PC-3 (cell line): Measurements from ENCODE around the gene COPS2. TPM values are rescaled to one million over a fixed set of nuclear protein-coding genes. Genes with fewer than 3 reads are reported as not detected.

Source experiments
- ATAC-seq: fragments of 200-7000 bp; cut with Tn5 transposase; 2 replicates; pipeline ENCODE4 v1.9.1; 2020; ENCODE audit warnings: mild to moderate bottlenecking, moderate library complexity
- BruUV-seq: library from RNA; stranded (reverse); fragments of 400-500 nt; replicated peaks from 2 replicates; lab custom pipeline; 2021; lab: Mats Ljungman, UMichigan
- CTCF ChIA-PET: fragments of 300-600 bp; sonication (Branson Sonifier 250); formaldehyde crosslinking; loops from one replicate; lab custom pipeline; 2022; ENCODE audit warnings: antibody characterized with exemption; lab: Charles Lee
- POLR2A ChIA-PET: fragments of 300-600 bp; sonication (Branson Sonifier 250); formaldehyde crosslinking; loops from one replicate; lab custom pipeline; 2022; ENCODE audit warnings: antibody characterized with exemption; ENCODE audit not compliant: unreplicated experiment; lab: Charles Lee
- DNase-seq: peaks from one replicate; pipeline ENCODE4 v3.0.0-alpha.2; 2015
- H2AFZ ChIP-seq: fragments of 300-600 bp; sonication (generic); 2 replicates; pipeline ENCODE4 v1.6.0; 2016; ENCODE audit warnings: antibody characterized with exemption, low read length
- H3F3A ChIP-seq: fragments of 300-600 bp; sonication (generic); one replicate; pipeline ENCODE4 v1.6.0; 2017; ENCODE audit warnings: antibody characterized with exemption, low read length, control low read depth, mild to moderate bottlenecking; ENCODE audit not compliant: unreplicated experiment
- H3K27ac ChIP-seq: fragments of 300-600 bp; sonication (generic); 2 replicates; pipeline ENCODE4 v1.5.1; 2016; ENCODE audit warnings: mild to moderate bottlenecking, low read length
- H3K27me3 ChIP-seq: fragments of 300-600 bp; sonication (generic); 2 replicates; pipeline ENCODE4 v1.6.1; 2016; ENCODE audit warnings: low read length, mixed read lengths
- H3K36me3 ChIP-seq: fragments of 300-600 bp; sonication (generic); 2 replicates; pipeline ENCODE4 v1.6.1; 2016; ENCODE audit warnings: low read depth, mixed run types, low read length, mixed read lengths
- H3K4me1 ChIP-seq: fragments of 300-600 bp; sonication (generic); 2 replicates; pipeline ENCODE4 v1.5.1; 2016; ENCODE audit warnings: low read length; ENCODE audit not compliant: insufficient read depth
- H3K4me2 ChIP-seq: fragments of 300-600 bp; sonication (generic); 2 replicates; pipeline ENCODE4 v1.6.0; 2016; ENCODE audit warnings: low read length
- H3K4me3 ChIP-seq: fragments of 300-600 bp; sonication (generic); 2 replicates; pipeline ENCODE4 v1.5.1; 2016; ENCODE audit warnings: mild to moderate bottlenecking, low read length, mixed read lengths
- H3K79me2 ChIP-seq: fragments of 300-600 bp; sonication (generic); 2 replicates; pipeline ENCODE4 v1.6.1; 2017; ENCODE audit warnings: low read length, mixed read lengths
- H3K9ac ChIP-seq: fragments of 300-600 bp; sonication (generic); 2 replicates; pipeline ENCODE4 v1.6.0; 2016; ENCODE audit warnings: mild to moderate bottlenecking, low read length
- H3K9me2 ChIP-seq: fragments of 300-600 bp; sonication (generic); replicated peaks from 2 replicates; pipeline ENCODE4 v1.6.1; 2016; ENCODE audit warnings: mixed run types, low read length, mixed read lengths
- H3K9me3 ChIP-seq: fragments of 300-600 bp; sonication (generic); 2 replicates; pipeline ENCODE4 v1.6.1; 2016; ENCODE audit warnings: low read length, mixed read lengths
- H4K20me1 ChIP-seq: fragments of 300-600 bp; sonication (generic); 2 replicates; pipeline ENCODE4 v1.6.1; 2016; ENCODE audit warnings: low read length, mixed read lengths
- EZH2 ChIP-seq: fragments of 300-600 bp; sonication (generic); IDR thresholded peaks from one replicate; pipeline ENCODE4 v1.6.1; 2017; ENCODE audit warnings: antibody characterized with exemption, mild to moderate bottlenecking, low read length; ENCODE audit not compliant: unreplicated experiment
- EZH2phosphoT487 ChIP-seq: fragments of 300-600 bp; sonication (generic); IDR thresholded peaks from 2 replicates; pipeline ENCODE4 v1.6.1; 2018; ENCODE audit warnings: mild to moderate bottlenecking, antibody characterized with exemption, low read length, borderline replicate concordance
- intact Hi-C: fragments of 100-400 bp; cut with micrococcal nuclease; formaldehyde crosslinking; loops from 2 replicates; pipeline ENCODE4 v1.9.0; 2023
- total RNA-seq: library from RNA; depleted of rRNA; stranded (reverse); fragments of >200 nt; gene quantifications from 2 replicates; pipeline ENCODE4 v1.2.3, GENCODE V29; 2014
- TF ChIP-seq, protein P1 (sequence below): fragments of 300-600 bp; sonication (generic); conservative IDR thresholded peaks from 2 replicates; pipeline ENCODE4 v1.5.1; 2017; ENCODE audit warnings: antibody characterized with exemption, low read depth, mild to moderate bottlenecking, low read length

The COPS2 gene
- total RNA-seq, 1 experiment from 2014 or later = 30.4 TPM

DNA sequence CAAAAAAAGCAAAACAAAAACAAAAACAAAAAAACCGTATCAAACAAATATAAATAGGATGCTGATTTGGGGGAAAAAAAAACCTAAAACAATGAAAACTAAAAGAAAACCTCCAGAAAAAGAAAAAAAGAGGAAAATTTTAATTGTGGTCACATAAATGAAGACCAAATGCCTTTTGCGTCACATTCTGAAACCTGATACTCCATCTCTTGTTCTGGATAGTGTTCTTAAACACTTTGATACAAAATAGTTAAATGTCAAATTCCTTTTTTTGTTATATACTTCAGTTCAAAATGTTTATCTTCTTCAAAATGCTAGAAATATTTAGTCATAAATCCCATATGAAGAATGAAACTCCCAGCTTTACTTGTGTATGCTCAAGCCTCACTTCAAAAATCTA, 31.0 kb downstream of the COPS2 start:
- Histone ChIP-seq H3K27ac (no peak overlapping the region), H3K9me2 (no peaks in the 10 kb centered on the region), H2AFZ (no peak overlapping the region), H3K4me3 (no peak overlapping the region), H3K4me1 (no peaks in the 10 kb centered on the region), H4K20me1 (0 out of 2 replicates have a peak, but pooled peaks cover 6% of the 10 kb centered on the region), H3K9me3 (no peaks in the 10 kb centered on the region), H3K27me3 (no peaks in the 10 kb centered on the region), H3K79me2 (no peaks in the 10 kb centered on the region), H3F3A (no peaks in the 10 kb centered on the region), H3K36me3 (peaks cover 28% of the 10 kb centered on the region), H3K9ac (no peak overlapping the region), H3K4me2 (no peak overlapping the region)
- intact Hi-C loops = no loop called here
- POLR2A ChIA-PET = interaction anchor here (0.6 kb wide), 1 partner anchor 33 kb away, joined by 6 read pairs; no protein-coding TSS in a partner anchor
- no peak for ATAC-seq
- no peak for DNase-seq
- no TSS peak for BruUV-seq
- CTCF ChIA-PET = no interaction called here
- TF ChIP-seq EZH2phosphoT487 (no peak), EZH2 (no peak)
- TF ChIP-seq, protein P1, sequence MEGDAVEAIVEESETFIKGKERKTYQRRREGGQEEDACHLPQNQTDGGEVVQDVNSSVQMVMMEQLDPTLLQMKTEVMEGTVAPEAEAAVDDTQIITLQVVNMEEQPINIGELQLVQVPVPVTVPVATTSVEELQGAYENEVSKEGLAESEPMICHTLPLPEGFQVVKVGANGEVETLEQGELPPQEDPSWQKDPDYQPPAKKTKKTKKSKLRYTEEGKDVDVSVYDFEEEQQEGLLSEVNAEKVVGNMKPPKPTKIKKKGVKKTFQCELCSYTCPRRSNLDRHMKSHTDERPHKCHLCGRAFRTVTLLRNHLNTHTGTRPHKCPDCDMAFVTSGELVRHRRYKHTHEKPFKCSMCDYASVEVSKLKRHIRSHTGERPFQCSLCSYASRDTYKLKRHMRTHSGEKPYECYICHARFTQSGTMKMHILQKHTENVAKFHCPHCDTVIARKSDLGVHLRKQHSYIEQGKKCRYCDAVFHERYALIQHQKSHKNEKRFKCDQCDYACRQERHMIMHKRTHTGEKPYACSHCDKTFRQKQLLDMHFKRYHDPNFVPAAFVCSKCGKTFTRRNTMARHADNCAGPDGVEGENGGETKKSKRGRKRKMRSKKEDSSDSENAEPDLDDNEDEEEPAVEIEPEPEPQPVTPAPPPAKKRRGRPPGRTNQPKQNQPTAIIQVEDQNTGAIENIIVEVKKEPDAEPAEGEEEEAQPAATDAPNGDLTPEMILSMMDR = no peak

DNA sequence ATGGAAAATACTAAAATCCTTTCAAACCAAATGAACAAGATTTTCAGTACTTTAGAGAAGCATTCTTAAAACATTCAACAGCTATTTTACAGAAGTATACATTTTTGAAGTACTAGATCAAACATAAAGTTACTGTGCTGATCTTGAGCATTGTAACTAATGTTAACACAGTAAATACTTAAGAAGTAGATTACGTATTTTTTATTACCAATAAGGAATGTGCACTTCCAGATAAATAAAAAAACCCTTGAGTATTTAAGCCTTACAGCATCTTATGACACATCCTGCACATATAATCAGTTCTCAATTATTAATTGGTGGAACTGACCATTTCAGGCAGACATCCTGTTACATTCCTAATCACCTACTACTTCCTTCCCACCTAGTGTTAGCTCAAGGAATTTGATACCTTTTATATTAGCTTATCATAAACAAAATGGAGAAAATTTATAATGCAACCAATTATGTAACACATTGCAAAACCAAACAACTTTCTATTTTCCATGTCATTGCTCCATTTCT, 32.8 kb downstream of the COPS2 start:
- no peaks in the 10 kb centered on the region for H4K20me1 ChIP-seq
- no peaks in the 10 kb centered on the region for H3K27me3 ChIP-seq
- no peaks in the 10 kb centered on the region for H3K79me2 ChIP-seq
- intact Hi-C loops = no loop called here
- H3K27ac ChIP-seq = no peak overlapping the region
- DNase-seq (no peak), ATAC-seq (no peak; the same call in 1 of the 2 replicates)
- H3K9me2 ChIP-seq = no peaks in the 10 kb centered on the region
- no peaks in the 10 kb centered on the region for H3F3A ChIP-seq
- no peak overlapping the region for H2AFZ ChIP-seq
- H3K36me3 ChIP-seq = peaks cover 14% of the 10 kb centered on the region
- H3K4me2 ChIP-seq = no peak overlapping the region
- H3K4me3 ChIP-seq = no peak overlapping the region
- no peak overlapping the region for H3K9ac ChIP-seq
- TF ChIP-seq EZH2phosphoT487 = no peak
- TF ChIP-seq, protein P1 = no peak
- TF ChIP-seq EZH2 = no peak
- no peaks in the 10 kb centered on the region for H3K9me3 ChIP-seq
- no TSS peak for BruUV-seq
- no peaks in the 10 kb centered on the region for H3K4me1 ChIP-seq
- ChIA-PET CTCF (no interaction called here), POLR2A (no interaction called here)

DNA sequence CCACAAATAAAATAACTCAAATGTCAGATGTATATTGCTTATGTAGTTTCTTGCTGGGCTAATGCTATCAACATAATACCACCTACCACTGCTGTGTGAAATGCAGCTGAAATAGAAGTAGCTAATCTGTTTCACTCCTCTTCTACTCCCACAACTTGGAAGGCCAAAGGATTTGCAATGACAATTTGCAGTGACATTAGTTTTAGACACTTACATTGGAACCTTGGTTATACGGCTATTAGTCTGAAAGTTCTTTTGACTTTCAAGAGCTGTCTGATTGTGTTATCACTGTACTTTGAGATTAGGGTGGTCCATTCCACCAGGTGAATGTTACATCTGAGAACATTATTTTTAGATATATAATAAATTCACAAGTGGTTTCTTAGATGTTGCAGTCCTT, 33.5 kb downstream of the COPS2 start:
- Histone ChIP-seq H3K27ac (no peak overlapping the region), H3K9ac (no peak overlapping the region), H3K9me3 (no peaks in the 10 kb centered on the region), H3K9me2 (no peaks in the 10 kb centered on the region), H3K27me3 (no peaks in the 10 kb centered on the region), H3K36me3 (peaks cover 9% of the 10 kb centered on the region; the same call in 1 of the 2 replicates), H2AFZ (no peak overlapping the region), H4K20me1 (no peaks in the 10 kb centered on the region), H3K4me3 (no peak overlapping the region), H3K4me1 (no peaks in the 10 kb centered on the region), H3K79me2 (no peaks in the 10 kb centered on the region), H3F3A (no peaks in the 10 kb centered on the region), H3K4me2 (no peak overlapping the region)
- intact Hi-C loops = no loop called here
- CTCF ChIA-PET = no interaction called here
- BruUV-seq = no TSS peak
- ATAC-seq (no peak), DNase-seq (no peak)
- TF ChIP-seq EZH2phosphoT487 = no peak
- no peak for TF ChIP-seq EZH2
- TF ChIP-seq, protein P1 = no peak
- POLR2A ChIA-PET = no interaction called here
